ENCODE data around the gene FAM83F. TPM values are rescaled to one million over a fixed set of nuclear protein-coding genes. Genes with fewer than 3 reads are reported as not detected.

The FAM83F gene
- total RNA-seq, 2 experiments from 2014 or later: not detected

GRCh38 chr22:40076702-40077645 lies 82.2 kb downstream of the FAM83F start:
- CTCF ChIA-PET: interaction anchor here (0.6 to 0.8 kb wide), 2 partner anchors 65 to 176 kb away, joined by 3 to 4 read pairs; no protein-coding TSS in a partner anchor
- Mint-ChIP-seq H3K27me3 (no peaks in the 10 kb centered on the region), H3K9me3 (no peaks in the 10 kb centered on the region), H3K4me1 (peaks cover 23% of the 10 kb centered on the region), H3K36me3 (ENCODE audit: low read depth) (no peaks in the 10 kb centered on the region), H3K4me3 (no peak overlapping the region), H3K27ac (no peak overlapping the region)
- no peak for DNase-seq
- POLR2A ChIA-PET: interaction anchor here (0.9 to 1.1 kb wide), 3 partner anchors 21 to 101 kb away, joined by 3 to 4 read pairs (median 4); partner anchors contain the start of gene TNRC6B

- CTCF ChIA-PET: no interaction called here
- H3K36me3 Mint-ChIP-seq (ENCODE audit: low read depth): no peaks in the 10 kb centered on the region
- H3K27ac Mint-ChIP-seq: no peak overlapping the region
- peaks cover 23% of the 10 kb centered on the region for H3K4me1 Mint-ChIP-seq
- DNase-seq: no peak
- no peaks in the 10 kb centered on the region for H3K9me3 Mint-ChIP-seq
- POLR2A ChIA-PET: interaction anchor here (0.9 to 1.8 kb wide), 4 partner anchors 22 to 100 kb away, joined by 3 to 5 read pairs (median 4); partner anchors contain the start of gene TNRC6B
- no peak overlapping the region for H3K4me3 Mint-ChIP-seq
- no peaks in the 10 kb centered on the region for H3K27me3 Mint-ChIP-seq
Observed at GRCh38 chr22:40077646-40078016, 82.9 kb downstream of the FAM83F start.

- Mint-ChIP-seq H3K4me1 (peaks cover 11% of the 10 kb centered on the region), H3K4me3 (no peak overlapping the region), H3K36me3 (ENCODE audit: low read depth) (no peaks in the 10 kb centered on the region), H3K9me3 (no peaks in the 10 kb centered on the region), H3K27me3 (no peaks in the 10 kb centered on the region), H3K27ac (no peak overlapping the region)
- ChIA-PET POLR2A (interaction anchor here (1.1 kb wide), 1 partner anchor 16 kb away, joined by 3 read pairs; no protein-coding TSS in a partner anchor), CTCF (interaction anchor here (0.6 kb wide), 2 partner anchors 267 to 727 kb away, joined by 3 read pairs; no protein-coding TSS in a partner anchor)
- no peak for DNase-seq
Observed at GRCh38 chr22:40081662-40082061, 86.9 kb downstream of the FAM83F start.

GRCh38 chr22:40082184-40082583 lies 87.4 kb downstream of the FAM83F start:
- no peak overlapping the region for H3K4me3 Mint-ChIP-seq

GRCh38 chr22:40083794-40084193 lies 89.0 kb downstream of the FAM83F start:
- POLR2A ChIA-PET: interaction anchor here (1.0 to 1.1 kb wide), 2 partner anchors 24 to 40 kb away, joined by 3 read pairs; no protein-coding TSS in a partner anchor
- no peak for DNase-seq
- Mint-ChIP-seq H3K27me3 (no peaks in the 10 kb centered on the region), H3K36me3 (ENCODE audit: low read depth) (no peaks in the 10 kb centered on the region), H3K4me1 (peaks cover 5% of the 10 kb centered on the region), H3K4me3 (no peak overlapping the region), H3K9me3 (no peaks in the 10 kb centered on the region), H3K27ac (no peak overlapping the region)
- CTCF ChIA-PET: no interaction called here

More at GRCh38 chr22:40082184-40082583, 87.4 kb downstream of the FAM83F start:
- ChIA-PET CTCF (interaction anchor here (0.6 kb wide), 2 partner anchors 266 to 728 kb away, joined by 3 read pairs; no protein-coding TSS in a partner anchor), POLR2A (interaction anchor here (1.1 kb wide), 1 partner anchor 16 kb away, joined by 3 read pairs; no protein-coding TSS in a partner anchor)
- Mint-ChIP-seq H3K4me1 (peaks cover 7% of the 10 kb centered on the region), H3K36me3 (ENCODE audit: low read depth) (no peaks in the 10 kb centered on the region), H3K27ac (no peak overlapping the region), H3K27me3 (no peaks in the 10 kb centered on the region), H3K9me3 (no peaks in the 10 kb centered on the region)
- DNase-seq: no peak

- H3K9me3 Mint-ChIP-seq: no peaks in the 10 kb centered on the region
- H3K4me3 Mint-ChIP-seq: no peak overlapping the region
- peaks cover 5% of the 10 kb centered on the region for H3K4me1 Mint-ChIP-seq
- H3K36me3 Mint-ChIP-seq (ENCODE audit: low read depth): no peaks in the 10 kb centered on the region
- CTCF ChIA-PET: no interaction called here
- no peak overlapping the region for H3K27ac Mint-ChIP-seq
- no peaks in the 10 kb centered on the region for H3K27me3 Mint-ChIP-seq
- POLR2A ChIA-PET: interaction anchor here (1.0 to 1.1 kb wide), 2 partner anchors 18 to 40 kb away, joined by 3 read pairs; no protein-coding TSS in a partner anchor
- DNase-seq: no peak
Observed at GRCh38 chr22:40084246-40084645, 89.5 kb downstream of the FAM83F start.

- Mint-ChIP-seq H3K27me3 (no peaks in the 10 kb centered on the region), H3K4me1 (peaks cover 18% of the 10 kb centered on the region), H3K9me3 (no peaks in the 10 kb centered on the region), H3K4me3 (no peak overlapping the region), H3K27ac (no peak overlapping the region), H3K36me3 (ENCODE audit: low read depth) (no peaks in the 10 kb centered on the region)
- no peak for DNase-seq
- ChIA-PET POLR2A (interaction anchor here (1.3 kb wide), 1 partner anchor 33 kb away, joined by 4 read pairs; no protein-coding TSS in a partner anchor), CTCF (no interaction called here)
Observed at GRCh38 chr22:40088818-40089217, 94.1 kb downstream of the FAM83F start.

Other genes with a start within 250 kb of the FAM83F start
- under 1 TPM in 1 of 2 experiments, not detected in 1; 0.13 TPM for gene ENTHD1, start 101.2 kb upstream of the FAM83F start, total RNA-seq
- gene GRAP2, start 93.9 kb upstream of the FAM83F start, total RNA-seq: 100 to 1,000 TPM; 108 to 111 TPM
- gene TMA7B, start 34.6 kb upstream of the FAM83F start, total RNA-seq: 1 to 10 TPM; 3.7 to 4.3 TPM
- 10 to 100 TPM; 51.0 to 55.0 TPM for gene TNRC6B, start 183.0 kb downstream of the FAM83F start, total RNA-seq

Measured in activated CD4-positive, alpha-beta memory T cell treated with anti-CD3 and anti-CD28 coated beads, Interleukin-2, amount 10 ng/mL, durations not matched to agents 7 days and 5 days (primary cell).